Measurements from ENCODE around the gene HDGFL2. TPM values are rescaled to one million over a fixed set of nuclear protein-coding genes. Genes with fewer than 3 reads are reported as not detected.
"Not testable (repeated sequence)": the region's sequence is repeated elsewhere in the genome, so short reads cannot be mapped to it uniquely, and the experiment has no call there.

The HDGFL2 gene
- polyA plus RNA-seq, 3 donors, result 7.0 to 13.2 (median 10.5) TPM

- no peak overlapping the region for H3K4me2 ChIP-seq (replicated peaks; ENCODE audit: extremely low read depth, low read length, poor library complexity, severe bottlenecking)
- no peak overlapping the region for H3K4me3 Mint-ChIP-seq
- peaks cover 2% of the 10 kb centered on the region for H3K4me1 Mint-ChIP-seq
- H3K9me3 Mint-ChIP-seq, result no peaks in the 10 kb centered on the region
- H3K27me3 Mint-ChIP-seq (ENCODE audit: low read depth in 3 of 3), result peaks cover 1 to 8% (median 6%) of the 10 kb centered on the region in 3 donors
- no peak overlapping the region for H3K4me3 ChIP-seq (replicated peaks in 1 of 3; ENCODE audit: low read depth in 2 of 3, low read length in 3 of 3)
- H4K20me1 ChIP-seq (ENCODE audit: insufficient read depth, low read length), result no peaks in the 10 kb centered on the region
- WGBS (ENCODE audit: insufficient coverage), result 78% methylated on average over 21 of the region's 23 CpGs
- intact Hi-C loops (cut with micrococcal nuclease), result loop anchor here in 1 of 2 donors (5.0 to 10.0 kb wide), 2 partner anchors 112 to 261 kb away; partner anchors contain the start of gene TNFAIP8L1
- H3K27ac Mint-ChIP-seq, result no peak overlapping the region
- no peak overlapping the region for H2AFZ ChIP-seq (ENCODE audit: insufficient read depth, low read depth, low read length, poor library complexity, severe bottlenecking)
- H3K9ac ChIP-seq (ENCODE audit: insufficient read depth, low read length, poor library complexity, severe bottlenecking), result no peak overlapping the region
- no peak for DNase-seq
- no peaks in the 10 kb centered on the region for H3K27me3 ChIP-seq (ENCODE audit: control insufficient read depth in 2 of 2, insufficient read depth in 2 of 2, low read length in 2 of 2)
- H3K9me3 ChIP-seq (replicated peaks in 1 of 2; ENCODE audit: control insufficient read depth in 1 of 2, insufficient read depth in 1 of 2, low read length in 2 of 2), result no peaks in the 10 kb centered on the region
- H3K27ac ChIP-seq (ENCODE audit: low read depth in 1 of 2, low read length in 2 of 2), result no peak overlapping the region
- no peaks in the 10 kb centered on the region for H3K36me3 Mint-ChIP-seq
- H3K36me3 ChIP-seq (replicated peaks in 1 of 2; ENCODE audit: control insufficient read depth in 1 of 2, insufficient read depth in 2 of 2, low read length in 2 of 2), result no peaks in the 10 kb centered on the region
- no peaks in the 10 kb centered on the region for H3K79me2 ChIP-seq (ENCODE audit: insufficient read depth, low read length)
- peaks cover 0 to 4% of the 10 kb centered on the region in 2 donors for H3K4me1 ChIP-seq (ENCODE audit: control insufficient read depth in 1 of 2, insufficient read depth in 2 of 2, low read length in 2 of 2)
- TF ChIP-seq CTCF (IDR thresholded peaks at IDR 0.05), result no peak
Measured at GRCh38 chr19:4525563-4526002, 53.5 kb downstream of the HDGFL2 start.

GRCh38 chr19:4527377-4527776 lies 55.3 kb downstream of the HDGFL2 start:
- H3K4me1 Mint-ChIP-seq; H3K9me3 Mint-ChIP-seq; H3K4me3 ChIP-seq (replicated peaks in 1 of 3; ENCODE audit: low read depth in 2 of 3, low read length in 3 of 3); H3K36me3 ChIP-seq (replicated peaks in 1 of 2; ENCODE audit: control insufficient read depth in 1 of 2, insufficient read depth in 2 of 2, low read length in 2 of 2); H3K4me2 ChIP-seq (replicated peaks; ENCODE audit: extremely low read depth, low read length, poor library complexity, severe bottlenecking); H3K4me3 Mint-ChIP-seq; H3K27ac Mint-ChIP-seq; H4K20me1 ChIP-seq (ENCODE audit: insufficient read depth, low read length); H3K27me3 Mint-ChIP-seq (ENCODE audit: low read depth in 3 of 3); H2AFZ ChIP-seq (ENCODE audit: insufficient read depth, low read depth, low read length, poor library complexity, severe bottlenecking); H3K27ac ChIP-seq (ENCODE audit: low read depth in 1 of 2, low read length in 2 of 2); H3K79me2 ChIP-seq (ENCODE audit: insufficient read depth, low read length); H3K9ac ChIP-seq (ENCODE audit: insufficient read depth, low read length, poor library complexity, severe bottlenecking); H3K4me1 ChIP-seq (ENCODE audit: control insufficient read depth in 1 of 2, insufficient read depth in 2 of 2, low read length in 2 of 2); H3K27me3 ChIP-seq (ENCODE audit: control insufficient read depth in 2 of 2, insufficient read depth in 2 of 2, low read length in 2 of 2); DNase-seq; H3K9me3 ChIP-seq (replicated peaks in 1 of 2; ENCODE audit: control insufficient read depth in 1 of 2, insufficient read depth in 1 of 2, low read length in 2 of 2); H3K36me3 Mint-ChIP-seq: not testable (repeated sequence)
- intact Hi-C loops (cut with micrococcal nuclease), result loop anchor here in 1 of 2 donors (5.0 to 10.0 kb wide), 2 partner anchors 110 to 263 kb away; partner anchors contain the start of gene TNFAIP8L1
- WGBS (ENCODE audit: insufficient coverage), result 100% methylated on average over 3 of the region's 8 CpGs

All from CD14-positive monocyte (primary cell).